ENCODE data around the gene CXCL17. TPM values are rescaled to one million over a fixed set of nuclear protein-coding genes. Genes with fewer than 3 reads are reported as not detected.
A peak's percentile ranks its signal among the peaks of the same experiment; 100 is the strongest.

The CXCL17 gene
- total RNA-seq, 1 experiment from 2014 or later, result 0.32 TPM

- Histone ChIP-seq H3K27ac (ENCODE audit: low read depth, low read length) (peak overlapping the region; percentile 82), H3K9me3 (ENCODE audit: control insufficient read depth in 1 of 2, insufficient read depth in 1 of 2, low read depth in 1 of 2, low read length in 2 of 2) (no peaks in the 10 kb centered on the region), H3K9me2 (ENCODE audit: insufficient read depth) (no peaks in the 10 kb centered on the region), H3K79me2 (ENCODE audit: insufficient read depth, low read length) (peaks cover 29% of the 10 kb centered on the region), H3K4me2 (ENCODE audit: low read length) (peak overlapping the region; percentile 93), H3K4me1 (ENCODE audit: control insufficient read depth in 1 of 2, insufficient read depth in 2 of 2, low read length in 2 of 2) (peaks cover 10 to 39% of the 10 kb centered on the region in 2 experiments), H3K4me3 (replicated peaks in 1 of 2; ENCODE audit: low read depth in 1 of 2, low read length in 2 of 2) (peak overlapping the region; percentile 88 to 90), H2AFZ (ENCODE audit: low read depth, low read length, poor library complexity, severe bottlenecking) (no peak overlapping the region), H3K9ac (ENCODE audit: low read length) (peak overlapping the region; percentile 90), H4K20me1 (ENCODE audit: insufficient read depth) (no peaks in the 10 kb centered on the region), H3K36me3 (ENCODE audit: control insufficient read depth in 1 of 2, insufficient read depth in 2 of 2, low read length in 2 of 2) (no peaks in the 10 kb centered on the region), H3K27me3 (ENCODE audit: insufficient read depth, low read length) (no peaks in the 10 kb centered on the region)
- TF ChIP-seq CTCF (IDR thresholded peaks at IDR 0.05 in 2 of 3, conservative IDR thresholded peaks at IDR 0.05 in 1 of 3; ENCODE audit: borderline replicate concordance in 1 of 3, insufficient read depth in 1 of 3, low read depth in 2 of 3, low read length in 2 of 3), result peak in 1 of 3 experiments; percentile 8; a peak in 1 of 6 replicates
- 0 out of 2 replicates have a peak, but pooled peaks have one; percentile 26 for TF ChIP-seq ZFX (IDR thresholded peaks at IDR 0.05)
- no peak for TF ChIP-seq CEBPB (IDR thresholded peaks at IDR 0.05; ENCODE audit: low read depth)
- TF ChIP-seq YY1 (IDR thresholded peaks at IDR 0.05; ENCODE audit: extremely low read depth, insufficient replicate concordance, low read depth, low read length), result no peak
- TF ChIP-seq, protein P1, sequence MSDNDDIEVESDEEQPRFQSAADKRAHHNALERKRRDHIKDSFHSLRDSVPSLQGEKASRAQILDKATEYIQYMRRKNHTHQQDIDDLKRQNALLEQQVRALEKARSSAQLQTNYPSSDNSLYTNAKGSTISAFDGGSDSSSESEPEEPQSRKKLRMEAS (IDR thresholded peaks at IDR 0.05), result peak; percentile 90
- intact Hi-C loops (cut with micrococcal nuclease), result loop anchor here (5.0 kb wide), 2 partner anchors 155 to 290 kb away; partner anchors contain the start of gene GSK3A
- DNase-seq (ENCODE audit: low read depth, low spot score) (no peak), ATAC-seq (peak; percentile 15)
- TSS peak; percentile 91 for BruUV-seq (replicated peaks)
- ChIA-PET POLR2A (interaction anchor here (0.8 to 2.2 kb wide), 9 partner anchors 9 to 162 kb away, joined by 3 to 11 read pairs (median 4); partner anchors contain the start of gene GSK3A), CTCF (interaction anchor here (1.4 to 2.0 kb wide), 2 partner anchors 11 to 23 kb away, joined by 5 to 8 read pairs; no protein-coding TSS in a partner anchor), RAD21 (ENCODE audit: low non-redundant PET in 1 of 2, low total read pairs in 2 of 2, uncharacterized antibody in 2 of 2, unreplicated experiment in 2 of 2) (no interaction called here)
These were observed 45.2 kb downstream of the CXCL17 start for GRCh38 chr19:42397263-42398166.

Measured in HCT116 (cell line).